ENCODE data around the gene VLDLR.

- no peak for TF ChIP-seq EZH2phosphoT487 (IDR thresholded peaks at IDR 0.05; ENCODE audit: borderline replicate concordance, low read length)
- TF ChIP-seq, protein P1, sequence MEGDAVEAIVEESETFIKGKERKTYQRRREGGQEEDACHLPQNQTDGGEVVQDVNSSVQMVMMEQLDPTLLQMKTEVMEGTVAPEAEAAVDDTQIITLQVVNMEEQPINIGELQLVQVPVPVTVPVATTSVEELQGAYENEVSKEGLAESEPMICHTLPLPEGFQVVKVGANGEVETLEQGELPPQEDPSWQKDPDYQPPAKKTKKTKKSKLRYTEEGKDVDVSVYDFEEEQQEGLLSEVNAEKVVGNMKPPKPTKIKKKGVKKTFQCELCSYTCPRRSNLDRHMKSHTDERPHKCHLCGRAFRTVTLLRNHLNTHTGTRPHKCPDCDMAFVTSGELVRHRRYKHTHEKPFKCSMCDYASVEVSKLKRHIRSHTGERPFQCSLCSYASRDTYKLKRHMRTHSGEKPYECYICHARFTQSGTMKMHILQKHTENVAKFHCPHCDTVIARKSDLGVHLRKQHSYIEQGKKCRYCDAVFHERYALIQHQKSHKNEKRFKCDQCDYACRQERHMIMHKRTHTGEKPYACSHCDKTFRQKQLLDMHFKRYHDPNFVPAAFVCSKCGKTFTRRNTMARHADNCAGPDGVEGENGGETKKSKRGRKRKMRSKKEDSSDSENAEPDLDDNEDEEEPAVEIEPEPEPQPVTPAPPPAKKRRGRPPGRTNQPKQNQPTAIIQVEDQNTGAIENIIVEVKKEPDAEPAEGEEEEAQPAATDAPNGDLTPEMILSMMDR (conservative IDR thresholded peaks at IDR 0.05; ENCODE audit: low read depth, low read length) = no peak
- TF ChIP-seq EZH2 (IDR thresholded peaks at IDR 0.05; ENCODE audit: low read length, unreplicated experiment) = no peak
These were observed 35.8 kb downstream of the VLDLR start for GRCh38 chr9:2657427-2657826.

All from PC-3 (cell line).